DMS79 (cell line): Measurements from ENCODE around the gene GIT2.
"Not testable (repeated sequence)": the region's sequence is repeated elsewhere in the genome, so short reads cannot be mapped to it uniquely, and the experiment has no call there.

Source experiments
- DNase-seq: peaks from one replicate; lab custom pipeline; 2025; lab: John Stamatoyannopoulos, UW

Gene GIT2

GRCh38 chr12:110005319-110005973 lies 9.3 kb upstream of the GIT2 start:
- no peak for DNase-seq

GRCh38 chr12:110004598-110004997 lies 8.4 kb upstream of the GIT2 start:
- DNase-seq: no peak

GRCh38 chr12:110002676-110003515 lies 6.7 kb upstream of the GIT2 start:
- DNase-seq: no peak

GRCh38 chr12:110001596-110001995 lies 5.4 kb upstream of the GIT2 start:
- no peak for DNase-seq

GRCh38 chr12:109999983-110000505 lies 3.9 kb upstream of the GIT2 start:
- DNase-seq: no peak

GRCh38 chr12:109999649-109999971 lies 3.4 kb upstream of the GIT2 start:
- DNase-seq: no peak

GRCh38 chr12:109998904-109999648 lies 2.9 kb upstream of the GIT2 start, which contains the start of gene ANKRD13A:
Gene ANKRD13A (plus strand): TSS chr12:109999430. CDS start chr12:109999689, 259 bp downstream.
- peak; percentile 87 for DNase-seq

GRCh38 chr12:109998241-109998903 lies 2.2 kb upstream of the GIT2 start:
- no peak for DNase-seq

GRCh38 chr12:109997393-109997792 lies 1.2 kb upstream of the GIT2 start:
- DNase-seq: no peak

GRCh38 chr12:109996483-109996853 lies 300 bp upstream of the GIT2 start:
- DNase-seq: no peak

- no peak for DNase-seq
Observed at GRCh38 chr12:109995361-109995685, 845 bp downstream of the GIT2 start.

GRCh38 chr12:109994401-109995175 lies 1.6 kb downstream of the GIT2 start:
- DNase-seq: no peak

GRCh38 chr12:109993091-109993490 lies 3.1 kb downstream of the GIT2 start:
- no peak for DNase-seq

GRCh38 chr12:109991586-109991985 lies 4.6 kb downstream of the GIT2 start:
- no peak for DNase-seq

- no peak for DNase-seq
Observed at GRCh38 chr12:109989380-109989779, 6.8 kb downstream of the GIT2 start.

- DNase-seq: no peak
Observed at GRCh38 chr12:109988903-109989302, 7.3 kb downstream of the GIT2 start.

GRCh38 chr12:109988274-109988673 lies 7.9 kb downstream of the GIT2 start:
- DNase-seq: no peak

GRCh38 chr12:109987615-109988014 lies 8.6 kb downstream of the GIT2 start:
- no peak for DNase-seq

- not testable (repeated sequence) for DNase-seq
Observed at GRCh38 chr12:109986236-109986635, 9.9 kb downstream of the GIT2 start.

GRCh38 chr12:109983432-109984142 lies 12.6 kb downstream of the GIT2 start:
- no peak for DNase-seq

- DNase-seq: no peak
Observed at GRCh38 chr12:109982210-109982609, 14.0 kb downstream of the GIT2 start.
